ENCODE measurements around the gene EEIG1.

- TF ChIP-seq CTCF (IDR thresholded peaks at IDR 0.05; ENCODE audit: low read length), result no peak
- TF ChIP-seq EZH2 (optimal IDR thresholded peaks at IDR 0.05; ENCODE audit: low read depth, low read length), result no peak
- TF ChIP-seq EZH2phosphoT487 (IDR thresholded peaks at IDR 0.05; ENCODE audit: low read length), result no peak
Observed at GRCh38 chr9:127954831-127955293, 25.9 kb downstream of the EEIG1 start.

Measured in MM.1S (cell line).